ENCODE data around the gene SH3TC1.

The SH3TC1 gene

DNA sequence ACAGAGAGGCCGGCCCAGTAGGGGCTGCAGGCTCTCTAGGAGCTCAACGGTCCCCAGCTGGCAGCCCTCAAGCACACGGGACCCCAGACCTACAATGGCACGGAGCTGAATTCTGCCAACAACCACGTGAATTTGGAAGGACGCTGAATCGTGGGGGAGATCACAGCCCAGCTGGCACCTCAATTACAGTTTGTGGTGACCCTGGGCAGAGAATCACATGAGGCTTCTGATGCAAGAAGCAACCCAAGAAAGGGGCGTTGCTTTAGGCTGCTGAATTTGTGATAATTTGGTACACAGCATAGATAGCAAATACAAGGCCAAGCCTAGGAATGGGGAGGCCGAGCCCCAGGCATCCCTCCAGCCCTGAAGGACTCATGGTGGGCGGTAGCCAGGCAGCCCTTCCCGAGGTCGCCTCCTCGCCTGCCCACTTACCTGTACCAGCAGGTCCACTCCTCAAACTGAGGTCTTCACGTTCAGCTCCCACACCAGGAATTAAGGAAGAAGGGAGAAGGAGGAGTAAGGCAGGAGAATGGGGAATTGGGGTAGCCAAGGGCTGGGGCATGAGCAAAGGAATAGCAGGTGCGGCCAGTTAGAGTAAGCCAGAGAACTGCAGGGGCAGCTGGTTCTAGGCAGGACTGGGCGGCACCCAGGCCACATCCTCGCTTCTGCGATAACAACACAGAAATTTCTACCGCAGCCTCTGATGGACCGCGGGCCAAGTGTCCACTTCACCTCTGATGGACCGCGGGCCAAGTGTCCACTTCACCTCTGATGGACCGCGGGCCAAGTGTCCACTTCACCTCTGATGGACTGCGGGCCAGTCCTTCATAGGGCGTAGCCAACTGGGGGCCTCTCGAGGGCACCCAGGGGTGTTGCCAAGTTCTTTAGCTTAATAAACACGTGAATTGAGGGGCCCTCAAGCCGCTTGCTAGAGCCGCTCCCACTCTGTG lies 47.1 kb downstream of the SH3TC1 start:
- Mint-ChIP-seq H3K27me3 (no peaks in the 10 kb centered on the region), H3K4me1 (peaks cover 8% of the 10 kb centered on the region)
- no peak for ATAC-seq (replicated peaks; ENCODE audit: extremely low read depth, poor library complexity, severe bottlenecking)

GRCh38 chr4:8247047-8247930 lies 48.2 kb downstream of the SH3TC1 start:
- Mint-ChIP-seq H3K27ac (ENCODE audit: low read depth) (no peak overlapping the region), H3K9me3 (no peaks in the 10 kb centered on the region), H3K4me3 (no peak overlapping the region), H3K36me3 (ENCODE audit: insufficient read depth) (peaks cover 1% of the 10 kb centered on the region), H3K27me3 (no peaks in the 10 kb centered on the region), H3K4me1 (no peaks in the 10 kb centered on the region)
- ATAC-seq (replicated peaks; ENCODE audit: extremely low read depth, poor library complexity, severe bottlenecking) (no peak), DNase-seq (ENCODE audit: low spot score in 2 of 2) (no peak)

More for the DNA sequence above, 47.1 kb downstream of the SH3TC1 start:
- Mint-ChIP-seq H3K4me3 (no peak overlapping the region), H3K36me3 (ENCODE audit: insufficient read depth) (peaks cover 1% of the 10 kb centered on the region), H3K27ac (ENCODE audit: low read depth) (no peak overlapping the region), H3K9me3 (no peaks in the 10 kb centered on the region)
- DNase-seq (ENCODE audit: low spot score in 2 of 2), result no peak

- H3K27me3 Mint-ChIP-seq, result no peaks in the 10 kb centered on the region
- no peak for DNase-seq (ENCODE audit: low spot score in 2 of 2)
- no peak overlapping the region for H3K4me3 Mint-ChIP-seq
- no peaks in the 10 kb centered on the region for H3K9me3 Mint-ChIP-seq
- H3K36me3 Mint-ChIP-seq (ENCODE audit: insufficient read depth), result peaks cover 1% of the 10 kb centered on the region
- H3K27ac Mint-ChIP-seq (ENCODE audit: low read depth), result no peak overlapping the region
- no peak for ATAC-seq (replicated peaks; ENCODE audit: extremely low read depth, poor library complexity, severe bottlenecking)
- no peaks in the 10 kb centered on the region for H3K4me1 Mint-ChIP-seq
These were observed 49.0 kb downstream of the SH3TC1 start for GRCh38 chr4:8248091-8248490.

DNA sequence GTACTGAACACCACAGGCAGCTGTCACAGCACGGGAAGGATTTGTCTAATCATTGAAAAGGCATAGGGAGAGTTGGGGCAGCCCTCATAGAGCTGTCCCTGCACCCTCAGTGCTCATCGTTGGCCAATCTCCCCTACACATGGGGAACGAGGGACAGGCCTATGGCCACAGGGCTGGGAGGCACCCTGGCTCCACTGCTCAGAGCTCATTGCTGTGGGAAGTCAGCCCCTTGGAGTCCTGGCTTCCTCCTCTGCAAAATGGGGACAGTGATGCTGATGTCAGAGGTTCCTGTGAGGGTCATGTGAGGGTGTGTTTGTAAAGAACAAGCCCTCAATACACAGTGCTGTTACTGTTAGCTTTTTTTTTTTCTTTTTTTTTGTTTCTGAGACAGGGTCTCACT lies 51.1 kb downstream of the SH3TC1 start:
- H3K9me3 Mint-ChIP-seq, result no peaks in the 10 kb centered on the region
- no peaks in the 10 kb centered on the region for H3K4me1 Mint-ChIP-seq
- ATAC-seq (replicated peaks; ENCODE audit: extremely low read depth, poor library complexity, severe bottlenecking) (no peak), DNase-seq (ENCODE audit: low spot score in 2 of 2) (no peak)
- no peak overlapping the region for H3K27ac Mint-ChIP-seq (ENCODE audit: low read depth)
- H3K4me3 Mint-ChIP-seq, result no peak overlapping the region
- no peaks in the 10 kb centered on the region for H3K36me3 Mint-ChIP-seq (ENCODE audit: insufficient read depth)
- no peaks in the 10 kb centered on the region for H3K27me3 Mint-ChIP-seq

DNA sequence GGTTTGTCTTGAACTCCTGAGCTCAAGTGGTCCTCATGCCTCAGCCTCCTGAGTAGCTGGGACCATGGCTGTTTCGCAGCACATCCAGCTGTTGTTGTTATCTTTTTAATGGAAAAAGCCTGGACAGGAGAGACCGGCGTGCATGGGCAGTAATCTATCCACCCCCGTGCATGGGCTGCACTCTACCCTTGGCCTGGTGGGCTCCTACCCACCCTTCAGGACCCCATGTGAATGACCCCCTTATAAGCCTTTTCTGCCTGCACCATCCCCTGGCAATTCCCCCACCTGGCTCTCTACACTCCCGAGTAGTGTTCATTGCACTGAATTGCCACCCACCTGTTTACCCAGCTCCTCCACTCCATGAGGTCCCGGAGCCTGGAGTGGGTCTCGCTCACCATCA lies 51.5 kb downstream of the SH3TC1 start:
- ATAC-seq (replicated peaks; ENCODE audit: extremely low read depth, poor library complexity, severe bottlenecking), result no peak
- no peak overlapping the region for H3K4me3 Mint-ChIP-seq
- H3K36me3 Mint-ChIP-seq (ENCODE audit: insufficient read depth), result no peaks in the 10 kb centered on the region
- no peak overlapping the region for H3K27ac Mint-ChIP-seq (ENCODE audit: low read depth)
- no peaks in the 10 kb centered on the region for H3K4me1 Mint-ChIP-seq
- H3K27me3 Mint-ChIP-seq, result no peaks in the 10 kb centered on the region
- DNase-seq (ENCODE audit: low spot score in 2 of 2), result no peak
- H3K9me3 Mint-ChIP-seq, result no peaks in the 10 kb centered on the region

GRCh38 chr4:8251110-8251883 lies 52.2 kb downstream of the SH3TC1 start:
- DNase-seq (ENCODE audit: low spot score in 2 of 2), result no peak
- Mint-ChIP-seq H3K9me3 (no peaks in the 10 kb centered on the region), H3K27me3 (no peaks in the 10 kb centered on the region), H3K4me1 (no peaks in the 10 kb centered on the region), H3K4me3 (no peak overlapping the region), H3K36me3 (ENCODE audit: insufficient read depth) (no peaks in the 10 kb centered on the region), H3K27ac (ENCODE audit: low read depth) (no peak overlapping the region)
- ATAC-seq (replicated peaks; ENCODE audit: extremely low read depth, poor library complexity, severe bottlenecking), result no peak

GRCh38 chr4:8252301-8253173 lies 53.4 kb downstream of the SH3TC1 start:
- Mint-ChIP-seq H3K9me3 (no peaks in the 10 kb centered on the region), H3K27me3 (no peaks in the 10 kb centered on the region), H3K4me1 (no peaks in the 10 kb centered on the region), H3K4me3 (no peak overlapping the region), H3K27ac (ENCODE audit: low read depth) (no peak overlapping the region), H3K36me3 (ENCODE audit: insufficient read depth) (no peaks in the 10 kb centered on the region)
- DNase-seq (ENCODE audit: low spot score in 2 of 2), result no peak
- ATAC-seq (replicated peaks; ENCODE audit: extremely low read depth, poor library complexity, severe bottlenecking), result no peak

GRCh38 chr4:8254076-8254475 lies 55.0 kb downstream of the SH3TC1 start:
- ATAC-seq (replicated peaks; ENCODE audit: extremely low read depth, poor library complexity, severe bottlenecking) (no peak), DNase-seq (ENCODE audit: low spot score in 2 of 2) (no peak)
- Mint-ChIP-seq H3K27me3 (no peaks in the 10 kb centered on the region), H3K4me1 (no peaks in the 10 kb centered on the region), H3K4me3 (no peak overlapping the region), H3K27ac (ENCODE audit: low read depth) (peak overlapping the region; percentile 11), H3K36me3 (ENCODE audit: insufficient read depth) (no peaks in the 10 kb centered on the region), H3K9me3 (no peaks in the 10 kb centered on the region)

DNA sequence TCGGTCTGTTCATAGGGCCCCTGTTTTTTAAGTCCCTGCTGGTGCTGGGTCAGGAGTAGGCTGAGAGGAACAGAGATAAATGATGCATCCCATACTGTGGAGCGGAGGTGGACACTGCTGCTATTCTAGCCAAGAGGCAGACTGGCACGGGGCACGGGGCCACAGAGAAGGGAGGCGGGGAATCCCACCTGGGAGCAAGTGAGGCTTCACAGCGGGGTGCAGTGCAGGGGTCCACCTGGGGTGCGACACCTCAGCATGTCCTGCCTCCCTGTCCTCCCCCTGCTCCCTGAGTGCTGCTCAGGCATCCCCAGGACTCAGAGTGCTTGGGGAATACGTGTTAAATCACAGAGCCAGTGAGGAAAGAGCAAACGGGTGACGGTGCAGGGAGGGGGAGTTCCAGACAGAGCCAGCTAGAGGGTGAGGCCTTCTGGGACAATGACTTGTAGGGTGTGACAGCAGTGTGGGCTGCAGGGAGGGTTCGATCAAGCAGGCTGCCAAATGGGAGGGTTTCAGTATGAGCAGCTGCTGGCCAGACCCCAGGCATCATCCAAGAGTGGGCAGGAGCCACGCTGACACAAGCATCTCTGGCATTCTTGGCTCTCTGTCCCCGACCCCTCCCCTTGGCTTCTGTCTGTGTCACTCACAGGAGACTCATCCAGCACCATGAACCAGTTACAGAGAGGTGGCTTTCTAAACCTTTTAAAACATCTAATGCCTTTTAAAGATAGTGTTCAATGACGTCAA lies 56.8 kb downstream of the SH3TC1 start:
- DNase-seq (ENCODE audit: low spot score in 2 of 2), result no peak
- H3K4me1 Mint-ChIP-seq, result no peaks in the 10 kb centered on the region
- H3K9me3 Mint-ChIP-seq, result no peaks in the 10 kb centered on the region

DNA sequence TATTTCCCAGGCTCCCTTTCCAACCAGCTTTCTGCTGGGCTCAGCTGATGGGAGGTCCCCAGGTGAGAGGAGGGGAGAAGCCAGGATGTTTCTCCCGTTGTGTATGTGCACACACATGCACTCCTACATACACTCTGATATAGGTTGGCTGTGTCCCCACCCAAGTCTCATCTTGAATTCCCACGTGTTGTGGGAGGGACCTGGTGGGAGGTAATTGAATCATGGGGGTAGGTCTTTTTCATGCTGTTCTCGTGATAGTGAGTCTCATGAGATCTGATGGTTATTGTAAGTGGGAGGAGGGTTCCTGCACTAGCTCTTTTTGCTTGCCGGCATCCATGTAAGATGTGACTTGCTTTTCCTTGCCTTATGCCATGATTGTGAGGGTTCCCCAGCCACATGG lies 58.8 kb downstream of the SH3TC1 start:
- no peak for ATAC-seq (replicated peaks; ENCODE audit: extremely low read depth, poor library complexity, severe bottlenecking)

More for the DNA sequence above, 56.8 kb downstream of the SH3TC1 start:
- Mint-ChIP-seq H3K27me3 (peaks cover 9% of the 10 kb centered on the region), H3K36me3 (ENCODE audit: insufficient read depth) (no peaks in the 10 kb centered on the region), H3K4me3 (no peak overlapping the region), H3K27ac (ENCODE audit: low read depth) (no peak overlapping the region)
- no peak for ATAC-seq (replicated peaks; ENCODE audit: extremely low read depth, poor library complexity, severe bottlenecking)

DNA sequence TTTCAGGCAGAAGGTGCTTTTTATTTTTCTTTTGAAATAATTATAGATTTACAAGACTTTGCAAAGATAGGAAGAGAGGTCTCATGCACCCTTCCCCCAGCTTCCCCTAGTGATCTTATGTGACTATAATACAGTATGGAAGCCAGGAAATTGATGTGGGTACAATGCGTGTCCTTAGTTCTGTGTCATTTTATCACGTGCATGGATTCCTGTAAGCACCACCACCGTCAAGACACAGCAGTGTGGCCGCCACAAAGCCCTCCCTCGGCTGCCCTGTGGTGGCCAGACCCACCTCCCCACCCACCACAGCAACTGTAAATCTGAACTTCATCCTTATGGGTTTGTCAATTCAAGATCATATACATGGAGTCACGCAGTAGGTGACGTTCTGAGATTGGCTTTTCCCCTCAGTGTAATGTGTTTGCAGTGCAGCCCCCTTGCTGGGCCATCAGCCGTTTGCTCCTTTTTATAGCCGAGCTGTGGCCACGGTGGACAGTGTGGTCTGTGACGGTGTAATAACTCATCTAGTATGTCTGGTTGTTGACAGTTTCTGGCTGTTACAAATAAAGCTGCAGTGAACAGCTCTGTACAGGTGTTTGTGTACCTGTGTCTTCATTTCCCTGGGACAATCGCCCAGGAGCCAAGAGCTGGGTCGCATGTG lies 59.6 kb downstream of the SH3TC1 start:
- no peak for DNase-seq (ENCODE audit: low spot score in 2 of 2)
- ATAC-seq (replicated peaks; ENCODE audit: extremely low read depth, poor library complexity, severe bottlenecking), result no peak
- no peaks in the 10 kb centered on the region for H3K9me3 Mint-ChIP-seq
- no peaks in the 10 kb centered on the region for H3K36me3 Mint-ChIP-seq (ENCODE audit: insufficient read depth)
- peaks cover 14% of the 10 kb centered on the region for H3K27me3 Mint-ChIP-seq
- H3K4me1 Mint-ChIP-seq, result no peaks in the 10 kb centered on the region
- H3K4me3 Mint-ChIP-seq, result no peak overlapping the region
- no peak overlapping the region for H3K27ac Mint-ChIP-seq (ENCODE audit: low read depth)

More for the DNA sequence above, 58.8 kb downstream of the SH3TC1 start:
- DNase-seq (ENCODE audit: low spot score in 2 of 2), result no peak
- no peaks in the 10 kb centered on the region for H3K4me1 Mint-ChIP-seq
- H3K27ac Mint-ChIP-seq (ENCODE audit: low read depth), result no peak overlapping the region
- no peaks in the 10 kb centered on the region for H3K9me3 Mint-ChIP-seq
- H3K4me3 Mint-ChIP-seq, result no peak overlapping the region
- peaks cover 9% of the 10 kb centered on the region for H3K27me3 Mint-ChIP-seq
- H3K36me3 Mint-ChIP-seq (ENCODE audit: insufficient read depth), result no peaks in the 10 kb centered on the region
